ENCODE measurements around the gene GPR179. TPM values are rescaled to one million over a fixed set of nuclear protein-coding genes. Genes with fewer than 3 reads are reported as not detected.

Gene GPR179
- total RNA-seq, 1 experiment from 2014 or later, result not detected

GRCh38 chr17:38364741-38365140 lies 21.0 kb upstream of the GPR179 start:
- Histone ChIP-seq H2BK12ac (ENCODE audit: insufficient read length, low read depth, low read length) (no peak overlapping the region), H4K8ac (replicated peaks; ENCODE audit: insufficient read length, low read depth, low read length) (no peak overlapping the region), H3K27ac (ENCODE audit: insufficient read length, low read depth, low read length) (no peak overlapping the region), H3K4me2 (ENCODE audit: insufficient read depth, insufficient read length, low read length) (no peak overlapping the region), H3K14ac (ENCODE audit: insufficient read depth, low read length) (no peak overlapping the region), H4K20me1 (ENCODE audit: control insufficient read depth, insufficient read depth, insufficient read length) (no peaks in the 10 kb centered on the region), H2BK20ac (ENCODE audit: low read depth, low read length, poor library complexity, severe bottlenecking) (no peak overlapping the region), H4K5ac (ENCODE audit: insufficient read length, low read depth, low read length) (no peak overlapping the region), H4K91ac (ENCODE audit: insufficient read length, low read depth, low read length) (no peak overlapping the region), H2AFZ (ENCODE audit: low read length) (no peak overlapping the region), H3K4ac (ENCODE audit: low read depth, low read length) (no peak overlapping the region), H2AK5ac (ENCODE audit: insufficient read length, low read length) (no peak overlapping the region), H3K56ac (ENCODE audit: insufficient read length, low read depth, low read length) (no peak overlapping the region), H3K27me3 (ENCODE audit: insufficient read depth, low read length) (no peaks in the 10 kb centered on the region), H3K9me3 (ENCODE audit: control insufficient read depth, low read depth, low read length) (no peaks in the 10 kb centered on the region), H3K23me2 (ENCODE audit: insufficient read length, low read depth, low read length, poor library complexity, severe bottlenecking) (no peaks in the 10 kb centered on the region), H2BK5ac (ENCODE audit: insufficient read length, low read length) (no peak overlapping the region), H3K9ac (ENCODE audit: extremely low read depth, insufficient read length, low read length) (no peak overlapping the region), H2BK120ac (ENCODE audit: low read depth, low read length, poor library complexity, severe bottlenecking) (no peak overlapping the region), H3T11ph (ENCODE audit: low read length) (no peak overlapping the region), H3K18ac (ENCODE audit: insufficient read length, low read depth, low read length) (no peak overlapping the region), H3K79me2 (ENCODE audit: insufficient read depth, low read length) (no peaks in the 10 kb centered on the region), H3K79me1 (ENCODE audit: insufficient read depth, low read depth, low read length, poor library complexity, severe bottlenecking) (no peaks in the 10 kb centered on the region), H3K23ac (ENCODE audit: insufficient read length, low read depth, low read length) (no peak overlapping the region), H2BK15ac (ENCODE audit: low read depth, low read length) (no peak overlapping the region), H3K4me1 (ENCODE audit: insufficient read depth, low read length) (peaks cover 5% of the 10 kb centered on the region; the same call in 1 of the 2 replicates)
- no CpG with 5 or more reads among the region's 8 CpGs for WGBS (ENCODE audit: extremely low coverage, insufficient read length, low lambda C conversion rate)
- H3K27ac Mint-ChIP-seq, result peak overlapping the region in 2 of 3 experiments; percentile 44 to 63; a peak in 3 of 7 replicates
- no peak overlapping the region for H3K4me3 Mint-ChIP-seq
- no peaks in the 10 kb centered on the region for H3K27me3 Mint-ChIP-seq (ENCODE audit: low read depth)
- peaks cover 18 to 30% (median 28%) of the 10 kb centered on the region in 3 experiments; a peak in 6 of 7 replicates for H3K36me3 Mint-ChIP-seq (ENCODE audit: insufficient read depth in 1 of 3, low read depth in 3 of 3)
- DNase-seq, result no peak
- H3K9me3 Mint-ChIP-seq, result no peaks in the 10 kb centered on the region
- TF ChIP-seq CTCF (conservative IDR thresholded peaks at IDR 0.05), result no peak
- peaks cover 6 to 11% of the 10 kb centered on the region in 2 experiments; a peak in 3 of 4 replicates for H3K4me1 Mint-ChIP-seq
